ENCODE results near the gene SMAGP.

- TF ChIP-seq CTCF (IDR thresholded peaks at IDR 0.05; ENCODE audit: low read length) (no peak), EZH2 (IDR thresholded peaks at IDR 0.05; ENCODE audit: borderline replicate concordance, low read length) (no peak)
Measured at GRCh38 chr12:51208016-51208660, 62.1 kb downstream of the SMAGP start.

All from OCI-LY1 (cell line).